Endothelial cell of umbilical vein (primary cell): ENCODE results near the gene USP6.

Source experiments
- EZH2 ChIP-seq: IDR thresholded peaks from 2 replicates; pipeline ENCODE4 v1.6.1; 2012; ENCODE audit warnings: borderline replicate concordance, low read depth, mild to moderate bottlenecking, moderate library complexity, low read length, inconsistent platforms; ENCODE audit not compliant: severe bottlenecking
- FOS ChIP-seq: IDR thresholded peaks from 2 replicates; pipeline ENCODE4 v1.6.1; 2011; ENCODE audit warnings: mild to moderate bottlenecking, low read length, moderate library complexity, borderline replicate concordance; ENCODE audit not compliant: insufficient read depth
- GATA2 ChIP-seq: IDR thresholded peaks from 2 replicates; pipeline ENCODE4 v1.7.0; 2011; ENCODE audit warnings: low read depth, mild to moderate bottlenecking, moderate library complexity, mixed read lengths, low read length; ENCODE audit not compliant: insufficient read length, insufficient read depth
- MAX ChIP-seq: IDR thresholded peaks from 2 replicates; pipeline ENCODE4 v1.6.1; 2011; ENCODE audit not compliant: insufficient read depth, insufficient read length
- POLR2A ChIP-seq: IDR thresholded peaks from 2 replicates; pipeline ENCODE4 v1.6.1; 2012; ENCODE audit warnings: low read depth, mild to moderate bottlenecking, control low read depth, low read length
- POLR2AphosphoS5 ChIP-seq: IDR thresholded peaks from 2 replicates; pipeline ENCODE4 v1.6.1; 2012; ENCODE audit warnings: low read depth, mild to moderate bottlenecking, control low read depth, low read length, moderate library complexity; ENCODE audit not compliant: insufficient read depth
- TF ChIP-seq, protein P1 (sequence below), 2 donors: IDR thresholded peaks; 1 replicate in 1 of 2; 2 replicates in 1 of 2; pipeline ENCODE4 v1.5.1; 2011; ENCODE audit warnings: low read length in 2 of 2, mild to moderate bottlenecking in 2 of 2, moderate library complexity in 2 of 2, control low read depth in 1 of 2, inconsistent platforms in 1 of 2, low read depth in 1 of 2; ENCODE audit not compliant: insufficient read depth in 1 of 2; ENCODE audit errors: extremely low read depth in 1 of 2

DNA sequence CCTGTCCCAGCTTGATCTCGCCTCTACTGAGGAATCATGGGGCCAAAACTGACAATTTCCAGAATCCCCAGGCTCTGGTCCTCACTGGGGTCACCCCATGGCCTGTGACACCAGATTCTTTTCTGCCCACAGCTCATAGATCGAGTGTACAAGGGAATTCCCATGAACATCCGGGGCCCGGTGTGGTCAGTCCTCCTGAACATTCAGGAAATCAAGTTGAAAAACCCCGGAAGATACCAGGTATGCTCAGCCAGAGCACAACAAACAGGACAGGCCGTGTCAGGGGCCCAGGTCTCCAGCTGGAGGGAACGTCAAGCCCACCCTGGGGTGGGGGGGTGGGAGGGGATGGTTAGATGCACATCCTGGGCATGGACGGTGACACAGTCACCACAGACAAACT lies 17.5 kb downstream of the USP6 start:
- TF ChIP-seq, protein P1, sequence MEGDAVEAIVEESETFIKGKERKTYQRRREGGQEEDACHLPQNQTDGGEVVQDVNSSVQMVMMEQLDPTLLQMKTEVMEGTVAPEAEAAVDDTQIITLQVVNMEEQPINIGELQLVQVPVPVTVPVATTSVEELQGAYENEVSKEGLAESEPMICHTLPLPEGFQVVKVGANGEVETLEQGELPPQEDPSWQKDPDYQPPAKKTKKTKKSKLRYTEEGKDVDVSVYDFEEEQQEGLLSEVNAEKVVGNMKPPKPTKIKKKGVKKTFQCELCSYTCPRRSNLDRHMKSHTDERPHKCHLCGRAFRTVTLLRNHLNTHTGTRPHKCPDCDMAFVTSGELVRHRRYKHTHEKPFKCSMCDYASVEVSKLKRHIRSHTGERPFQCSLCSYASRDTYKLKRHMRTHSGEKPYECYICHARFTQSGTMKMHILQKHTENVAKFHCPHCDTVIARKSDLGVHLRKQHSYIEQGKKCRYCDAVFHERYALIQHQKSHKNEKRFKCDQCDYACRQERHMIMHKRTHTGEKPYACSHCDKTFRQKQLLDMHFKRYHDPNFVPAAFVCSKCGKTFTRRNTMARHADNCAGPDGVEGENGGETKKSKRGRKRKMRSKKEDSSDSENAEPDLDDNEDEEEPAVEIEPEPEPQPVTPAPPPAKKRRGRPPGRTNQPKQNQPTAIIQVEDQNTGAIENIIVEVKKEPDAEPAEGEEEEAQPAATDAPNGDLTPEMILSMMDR (IDR thresholded peaks at IDR 0.05; ENCODE audit: extremely low read depth in 1 of 2, insufficient read depth in 1 of 2, low read depth in 1 of 2, low read length in 2 of 2), result no peak
- no peak for TF ChIP-seq POLR2A
- no peak for TF ChIP-seq MAX
- no peak for TF ChIP-seq POLR2AphosphoS5
- no peak for TF ChIP-seq EZH2
- TF ChIP-seq FOS, result no peak
- no peak for TF ChIP-seq GATA2
